ENCODE measurements around the gene RTF1.

RTF1 gene

DNA sequence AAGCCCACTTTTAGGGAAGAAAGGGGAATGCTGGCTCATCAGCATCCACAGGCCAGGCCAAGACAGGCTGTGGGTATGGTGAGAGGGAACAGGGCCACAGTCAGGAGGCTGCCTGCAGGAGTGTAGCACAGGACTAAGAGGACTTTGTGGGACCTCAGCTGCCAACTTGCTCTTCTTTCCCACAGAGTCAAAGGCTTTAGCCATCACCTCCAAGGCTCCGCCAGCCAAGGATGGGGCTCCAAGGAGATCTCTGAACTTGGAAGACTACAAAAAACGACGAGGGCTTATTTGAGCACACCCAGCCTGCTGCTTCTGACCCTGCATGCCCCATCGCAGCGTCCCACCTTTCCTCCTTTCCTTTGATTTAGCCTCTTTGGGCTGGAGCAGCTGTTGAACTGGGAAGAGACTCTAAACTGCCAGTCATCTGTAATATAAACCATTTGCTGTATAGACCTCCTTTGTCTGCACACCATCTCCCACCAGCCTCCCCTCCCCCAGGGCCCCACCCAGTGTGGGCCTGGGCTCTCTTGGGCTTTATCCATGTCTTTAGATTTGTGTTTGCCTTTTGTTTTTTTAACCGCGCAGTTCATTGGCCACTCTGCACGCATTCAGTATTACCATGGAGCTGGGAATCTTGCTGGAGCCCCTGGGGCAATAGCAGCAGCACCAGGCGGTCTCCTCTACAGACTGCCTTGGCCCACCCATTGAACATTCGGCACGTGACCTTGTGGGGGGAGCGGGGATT, 63.7 kb downstream of the RTF1 start:
- Histone ChIP-seq H3K27me3 (ENCODE audit: control insufficient read depth, insufficient read depth, low read length) (no peaks in the 10 kb centered on the region), H3K4me1 (ENCODE audit: control insufficient read depth, low read depth, low read length) (no peaks in the 10 kb centered on the region), H3K9ac (ENCODE audit: low read length) (no peak overlapping the region), H3K36me3 (ENCODE audit: control insufficient read depth, low read depth, low read length) (peaks cover 66% of the 10 kb centered on the region), H3K9me3 (ENCODE audit: control insufficient read depth, low read depth, low read length) (no peaks in the 10 kb centered on the region), H3K27ac (ENCODE audit: low read length) (no peak overlapping the region), H3K4me3 (ENCODE audit: low read length) (no peak overlapping the region)

DNA sequence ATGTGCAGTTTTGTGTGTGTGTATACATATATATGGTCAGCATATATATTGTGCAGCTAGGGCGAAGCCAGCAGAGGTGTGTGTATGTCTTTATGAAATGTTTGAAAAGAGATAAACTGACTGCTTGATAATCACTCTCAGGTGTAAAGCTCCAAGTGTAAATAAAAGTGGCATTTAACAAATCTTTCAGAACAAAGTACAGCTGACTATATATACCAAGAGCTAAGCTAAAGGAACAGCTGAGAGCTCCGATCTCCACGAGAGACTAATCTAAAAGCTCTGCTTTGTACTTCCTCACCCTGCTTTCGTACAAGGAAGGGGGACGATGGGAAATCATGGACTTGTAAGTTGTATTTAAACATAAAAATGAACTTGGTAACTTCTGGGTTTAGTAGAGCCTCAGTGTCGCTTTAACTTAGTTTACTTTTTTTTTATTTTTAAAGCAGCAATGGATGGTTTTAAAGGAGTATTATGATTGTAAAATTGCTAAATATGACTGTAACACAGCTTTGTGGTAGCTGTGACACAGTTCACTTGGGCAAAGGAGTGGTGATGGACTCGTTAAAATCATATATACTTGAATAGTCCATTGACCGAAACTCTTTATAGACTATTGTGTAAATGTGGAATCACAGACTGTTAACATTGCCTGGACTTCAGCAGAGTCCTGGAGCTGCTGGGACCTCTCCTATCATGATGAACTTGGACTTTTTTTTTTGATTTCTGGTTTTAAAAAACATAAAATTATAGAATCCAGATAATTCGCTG, 65.4 kb downstream of the RTF1 start:
- H3K4me3 ChIP-seq (ENCODE audit: low read length) = no peak overlapping the region
- no peaks in the 10 kb centered on the region for H3K27me3 ChIP-seq (ENCODE audit: control insufficient read depth, insufficient read depth, low read length)
- no peak overlapping the region for H3K9ac ChIP-seq (ENCODE audit: low read length)
- no peaks in the 10 kb centered on the region for H3K4me1 ChIP-seq (ENCODE audit: control insufficient read depth, low read depth, low read length)
- H3K9me3 ChIP-seq (ENCODE audit: control insufficient read depth, low read depth, low read length) = no peaks in the 10 kb centered on the region
- no peak overlapping the region for H3K27ac ChIP-seq (ENCODE audit: low read length)
- H3K36me3 ChIP-seq (ENCODE audit: control insufficient read depth, low read depth, low read length) = peaks cover 49% of the 10 kb centered on the region

- Histone ChIP-seq H3K27me3 (ENCODE audit: control insufficient read depth, insufficient read depth, low read length) (no peaks in the 10 kb centered on the region), H3K4me1 (ENCODE audit: control insufficient read depth, low read depth, low read length) (no peaks in the 10 kb centered on the region), H3K4me3 (ENCODE audit: low read length) (no peak overlapping the region), H3K9ac (ENCODE audit: low read length) (no peak overlapping the region), H3K27ac (ENCODE audit: low read length) (no peak overlapping the region), H3K9me3 (ENCODE audit: control insufficient read depth, low read depth, low read length) (no peaks in the 10 kb centered on the region), H3K36me3 (ENCODE audit: control insufficient read depth, low read depth, low read length) (peaks cover 43% of the 10 kb centered on the region)
These were observed 66.2 kb downstream of the RTF1 start for GRCh38 chr15:41483115-41483514.

DNA sequence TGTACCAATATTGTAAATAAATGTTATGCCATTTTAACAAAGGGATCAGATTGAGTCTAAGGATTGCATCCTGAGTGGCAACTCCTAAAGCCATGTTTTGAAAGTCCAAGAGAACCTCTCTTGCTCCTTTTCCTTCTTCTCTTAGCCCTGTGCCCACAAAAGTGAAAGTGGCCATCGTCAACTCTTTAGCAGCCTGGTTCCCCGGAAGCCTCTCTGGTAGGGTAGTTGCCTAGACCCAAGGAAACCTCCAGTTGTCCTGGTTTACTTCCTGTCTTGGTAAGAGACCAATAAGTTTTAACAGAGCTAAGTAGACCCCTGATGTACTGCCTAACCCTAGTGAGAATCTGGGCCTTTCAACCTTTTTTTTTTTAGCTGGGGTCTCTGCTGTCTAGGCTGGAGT, 66.6 kb downstream of the RTF1 start:
- no peak overlapping the region for H3K27ac ChIP-seq (ENCODE audit: low read length)
- no peaks in the 10 kb centered on the region for H3K4me1 ChIP-seq (ENCODE audit: control insufficient read depth, low read depth, low read length)
- no peak overlapping the region for H3K4me3 ChIP-seq (ENCODE audit: low read length)
- H3K27me3 ChIP-seq (ENCODE audit: control insufficient read depth, insufficient read depth, low read length) = no peaks in the 10 kb centered on the region
- no peaks in the 10 kb centered on the region for H3K9me3 ChIP-seq (ENCODE audit: control insufficient read depth, low read depth, low read length)
- H3K36me3 ChIP-seq (ENCODE audit: control insufficient read depth, low read depth, low read length) = peaks cover 40% of the 10 kb centered on the region
- H3K9ac ChIP-seq (ENCODE audit: low read length) = no peak overlapping the region

GRCh38 chr15:41484937-41485625, 68.2 kb downstream of the RTF1 start:
- Histone ChIP-seq H3K9ac (ENCODE audit: low read length) (no peak overlapping the region), H3K4me3 (ENCODE audit: low read length) (no peak overlapping the region), H3K4me1 (ENCODE audit: control insufficient read depth, low read depth, low read length) (no peaks in the 10 kb centered on the region), H3K9me3 (ENCODE audit: control insufficient read depth, low read depth, low read length) (no peaks in the 10 kb centered on the region), H3K27ac (ENCODE audit: low read length) (no peak overlapping the region), H3K27me3 (ENCODE audit: control insufficient read depth, insufficient read depth, low read length) (no peaks in the 10 kb centered on the region), H3K36me3 (ENCODE audit: control insufficient read depth, low read depth, low read length) (peaks cover 25% of the 10 kb centered on the region)

GRCh38 chr15:41486286-41486685, 69.4 kb downstream of the RTF1 start:
- no peaks in the 10 kb centered on the region for H3K4me1 ChIP-seq (ENCODE audit: control insufficient read depth, low read depth, low read length)
- H3K27ac ChIP-seq (ENCODE audit: low read length) = no peak overlapping the region
- no peaks in the 10 kb centered on the region for H3K9me3 ChIP-seq (ENCODE audit: control insufficient read depth, low read depth, low read length)
- H3K4me3 ChIP-seq (ENCODE audit: low read length) = no peak overlapping the region
- no peak overlapping the region for H3K9ac ChIP-seq (ENCODE audit: low read length)
- peaks cover 11% of the 10 kb centered on the region for H3K27me3 ChIP-seq (ENCODE audit: control insufficient read depth, insufficient read depth, low read length)
- H3K36me3 ChIP-seq (ENCODE audit: control insufficient read depth, low read depth, low read length) = peaks cover 13% of the 10 kb centered on the region

- no peak overlapping the region for H3K4me3 ChIP-seq (ENCODE audit: low read length)
- H3K4me1 ChIP-seq (ENCODE audit: control insufficient read depth, low read depth, low read length) = peaks cover 2% of the 10 kb centered on the region
- H3K9me3 ChIP-seq (ENCODE audit: control insufficient read depth, low read depth, low read length) = no peaks in the 10 kb centered on the region
- no peak overlapping the region for H3K9ac ChIP-seq (ENCODE audit: low read length)
- no peak overlapping the region for H3K27ac ChIP-seq (ENCODE audit: low read length)
- peaks cover 22% of the 10 kb centered on the region for H3K27me3 ChIP-seq (ENCODE audit: control insufficient read depth, insufficient read depth, low read length)
- peaks cover 2% of the 10 kb centered on the region for H3K36me3 ChIP-seq (ENCODE audit: control insufficient read depth, low read depth, low read length)
These were observed 70.5 kb downstream of the RTF1 start for GRCh38 chr15:41487381-41487780.

DNA sequence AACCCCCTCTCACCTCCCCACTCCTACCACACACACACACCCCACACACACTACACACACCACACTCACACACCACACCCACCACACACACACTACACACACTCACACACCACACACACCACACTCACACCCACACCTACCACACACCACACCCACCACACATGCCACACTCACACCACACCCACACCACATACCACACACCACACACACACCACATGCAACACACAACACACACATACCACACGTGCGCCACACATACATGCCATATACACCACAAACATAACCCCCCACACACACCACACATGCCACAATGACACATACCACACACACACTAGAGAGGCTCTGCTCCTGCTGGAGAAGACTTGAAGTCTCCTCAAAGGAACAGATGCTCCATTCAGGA, 70.9 kb downstream of the RTF1 start:
- H3K9ac ChIP-seq (ENCODE audit: low read length) = no peak overlapping the region
- no peaks in the 10 kb centered on the region for H3K36me3 ChIP-seq (ENCODE audit: control insufficient read depth, low read depth, low read length)
- peaks cover 6% of the 10 kb centered on the region for H3K4me1 ChIP-seq (ENCODE audit: control insufficient read depth, low read depth, low read length)
- no peaks in the 10 kb centered on the region for H3K9me3 ChIP-seq (ENCODE audit: control insufficient read depth, low read depth, low read length)
- H3K27me3 ChIP-seq (ENCODE audit: control insufficient read depth, insufficient read depth, low read length) = peaks cover 27% of the 10 kb centered on the region
- no peak overlapping the region for H3K4me3 ChIP-seq (ENCODE audit: low read length)
- H3K27ac ChIP-seq (ENCODE audit: low read length) = no peak overlapping the region

GRCh38 chr15:41489641-41490040, 72.7 kb downstream of the RTF1 start:
- H3K4me3 ChIP-seq (ENCODE audit: low read length) = no peak overlapping the region
- peaks cover 9% of the 10 kb centered on the region for H3K4me1 ChIP-seq (ENCODE audit: control insufficient read depth, low read depth, low read length)
- peaks cover 43% of the 10 kb centered on the region for H3K27me3 ChIP-seq (ENCODE audit: control insufficient read depth, insufficient read depth, low read length)
- no peaks in the 10 kb centered on the region for H3K36me3 ChIP-seq (ENCODE audit: control insufficient read depth, low read depth, low read length)
- no peak overlapping the region for H3K27ac ChIP-seq (ENCODE audit: low read length)
- no peaks in the 10 kb centered on the region for H3K9me3 ChIP-seq (ENCODE audit: control insufficient read depth, low read depth, low read length)
- no peak overlapping the region for H3K9ac ChIP-seq (ENCODE audit: low read length)

DNA sequence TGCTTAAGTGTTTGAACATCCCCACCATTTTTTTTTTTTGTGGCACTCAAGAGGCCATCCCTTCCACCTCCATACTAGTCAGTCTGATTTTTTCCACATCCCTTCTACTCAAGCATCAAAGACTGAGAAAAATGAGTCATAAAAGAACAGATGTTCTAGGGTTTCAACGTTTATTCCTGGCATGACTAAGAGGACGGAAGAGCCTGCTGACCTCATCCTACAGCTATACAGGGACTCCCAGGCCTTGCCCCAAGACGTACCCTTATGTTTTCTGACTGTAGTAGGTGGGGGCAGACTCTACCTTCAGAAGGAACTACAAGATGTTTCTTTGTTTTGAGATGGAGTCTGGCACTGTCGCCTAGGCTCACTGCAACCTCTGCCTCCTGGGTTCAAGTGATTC, 73.5 kb downstream of the RTF1 start:
- H3K4me3 ChIP-seq (ENCODE audit: low read length) = no peak overlapping the region
- H3K27ac ChIP-seq (ENCODE audit: low read length) = no peak overlapping the region
- peaks cover 9% of the 10 kb centered on the region for H3K4me1 ChIP-seq (ENCODE audit: control insufficient read depth, low read depth, low read length)
- no peak overlapping the region for H3K9ac ChIP-seq (ENCODE audit: low read length)
- H3K36me3 ChIP-seq (ENCODE audit: control insufficient read depth, low read depth, low read length) = no peaks in the 10 kb centered on the region
- peaks cover 51% of the 10 kb centered on the region for H3K27me3 ChIP-seq (ENCODE audit: control insufficient read depth, insufficient read depth, low read length)
- no peaks in the 10 kb centered on the region for H3K9me3 ChIP-seq (ENCODE audit: control insufficient read depth, low read depth, low read length)

DNA sequence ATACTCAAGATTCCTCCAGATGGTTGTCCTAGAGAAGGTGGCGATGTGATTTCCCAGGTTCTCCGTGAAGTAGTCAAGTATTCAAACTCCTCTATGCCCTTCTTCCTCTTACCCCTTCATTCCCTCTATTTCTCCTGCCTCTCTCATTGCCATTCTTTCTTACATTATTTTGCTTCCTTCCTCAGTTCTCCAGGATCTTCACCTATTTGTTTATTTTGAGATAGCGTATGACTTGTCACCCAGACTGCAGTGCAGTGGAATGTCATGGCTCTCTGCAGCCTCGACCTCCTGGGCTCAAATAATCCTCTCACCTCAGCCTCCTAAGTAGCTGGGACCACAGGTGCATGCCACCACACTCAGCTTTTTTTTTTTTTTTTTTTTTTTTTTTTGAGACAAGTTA, 75.0 kb downstream of the RTF1 start:
- Histone ChIP-seq H3K36me3 (ENCODE audit: control insufficient read depth, low read depth, low read length) (no peaks in the 10 kb centered on the region), H3K27me3 (ENCODE audit: control insufficient read depth, insufficient read depth, low read length) (peaks cover 66% of the 10 kb centered on the region), H3K27ac (ENCODE audit: low read length) (no peak overlapping the region), H3K9ac (ENCODE audit: low read length) (no peak overlapping the region), H3K4me3 (ENCODE audit: low read length) (no peak overlapping the region), H3K4me1 (ENCODE audit: control insufficient read depth, low read depth, low read length) (peaks cover 9% of the 10 kb centered on the region), H3K9me3 (ENCODE audit: control insufficient read depth, low read depth, low read length) (no peaks in the 10 kb centered on the region)

All from iPS-18a (cell line).